WTC11 (cell line): ENCODE data around the gene APPBP2.

Experiments used
- ATF2 ChIP-seq: sonication (generic); formaldehyde crosslinking; IDR thresholded peaks from 2 replicates; pipeline ENCODE4 v1.8.1; 2022; ENCODE audit warnings: low read depth, missing genetic modification reagents, borderline replicate concordance
- ATF3 ChIP-seq: sonication (generic); formaldehyde crosslinking; conservative IDR thresholded peaks from 2 replicates; pipeline ENCODE4 v1.8.1; 2022; ENCODE audit warnings: mild to moderate bottlenecking, missing genetic modification reagents
- CREB1 ChIP-seq: sonication (generic); formaldehyde crosslinking; IDR thresholded peaks from 2 replicates; pipeline ENCODE4 v1.8.0; 2023; ENCODE audit warnings: mild to moderate bottlenecking, missing genetic modification reagents
- CTCF ChIP-seq: fragments of 200-600 bp; IDR thresholded peaks from 2 replicates; pipeline ENCODE4 v1.8.0; 2022; ENCODE audit warnings: antibody characterized with exemption
- MAX ChIP-seq: sonication (generic); formaldehyde crosslinking; IDR thresholded peaks from 2 replicates; pipeline ENCODE4 v1.8.0; 2022; ENCODE audit warnings: mild to moderate bottlenecking, missing genetic modification reagents
- MYBL2 ChIP-seq: sonication (generic); formaldehyde crosslinking; IDR thresholded peaks from 2 replicates; pipeline ENCODE4 v1.8.1; 2023; ENCODE audit warnings: mild to moderate bottlenecking, moderate library complexity, missing genetic modification reagents
- ZNF138 ChIP-seq: sonication (generic); formaldehyde crosslinking; conservative IDR thresholded peaks from 2 replicates; pipeline ENCODE4 v1.8.1; 2022; ENCODE audit warnings: mild to moderate bottlenecking, moderate library complexity, missing genetic modification reagents
- ZNF219 ChIP-seq: sonication (generic); formaldehyde crosslinking; IDR thresholded peaks from 2 replicates; pipeline ENCODE4 v1.8.0; 2023; ENCODE audit warnings: missing genetic modification reagents, mild to moderate bottlenecking, borderline replicate concordance
- ZNF425 ChIP-seq: fragments of 250-450 bp; sonication (Bioruptor Pico); conservative IDR thresholded peaks from 2 replicates; pipeline ENCODE4 v1.9.0; 2021; ENCODE audit warnings: mild to moderate bottlenecking
- TF ChIP-seq, protein P1 (sequence below): sonication (generic); formaldehyde crosslinking; IDR thresholded peaks from 2 replicates; pipeline ENCODE4 v1.8.1; 2022; ENCODE audit warnings: low read depth, mild to moderate bottlenecking, moderate library complexity, missing genetic modification reagents, borderline replicate concordance
- TF ChIP-seq, protein P2 (sequence below): sonication (generic); formaldehyde crosslinking; IDR thresholded peaks from 2 replicates; pipeline ENCODE4 v1.8.0; 2022; ENCODE audit warnings: mild to moderate bottlenecking, missing genetic modification reagents

DNA sequence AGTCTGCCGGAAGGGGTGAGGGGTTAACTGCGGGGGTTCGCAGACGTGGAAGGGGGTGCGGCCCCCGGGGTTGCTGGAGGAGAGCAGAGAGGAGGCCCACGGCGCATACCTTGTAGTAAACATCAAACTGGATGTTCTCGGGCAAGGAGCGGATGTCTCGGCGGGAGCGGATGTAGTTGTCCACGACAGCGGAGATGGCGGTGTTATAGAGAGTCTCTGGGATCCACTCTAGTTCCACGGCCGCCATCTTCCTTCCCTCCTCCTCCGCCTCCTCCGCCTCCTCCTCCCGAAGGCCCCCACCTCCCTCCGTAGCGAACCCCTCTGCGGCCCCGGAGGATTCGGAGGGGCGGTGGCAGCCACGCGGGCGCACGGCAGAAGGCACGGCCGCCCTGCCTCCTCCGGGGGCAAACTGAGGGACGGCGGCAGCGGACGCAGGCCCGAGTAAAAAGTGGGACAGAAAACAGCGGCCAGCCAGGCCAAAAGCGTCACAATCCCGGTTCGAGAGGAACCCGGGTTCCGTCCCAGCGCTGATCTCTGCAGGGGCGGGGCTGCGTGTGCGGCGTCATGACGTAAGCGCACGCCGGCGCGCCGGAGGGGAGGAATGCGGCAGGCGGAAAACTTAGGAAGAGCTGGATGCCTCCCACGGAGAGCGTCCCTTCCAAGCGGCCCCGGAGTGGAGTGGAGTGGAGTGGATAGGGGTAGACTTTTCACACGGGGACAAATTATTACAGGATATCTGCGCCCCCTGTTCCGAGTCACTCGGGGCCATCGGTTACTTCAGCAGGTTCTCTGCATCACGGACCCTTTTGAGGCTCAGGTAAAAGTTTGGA lies at the start of gene APPBP2:
- TF ChIP-seq, protein P1, sequence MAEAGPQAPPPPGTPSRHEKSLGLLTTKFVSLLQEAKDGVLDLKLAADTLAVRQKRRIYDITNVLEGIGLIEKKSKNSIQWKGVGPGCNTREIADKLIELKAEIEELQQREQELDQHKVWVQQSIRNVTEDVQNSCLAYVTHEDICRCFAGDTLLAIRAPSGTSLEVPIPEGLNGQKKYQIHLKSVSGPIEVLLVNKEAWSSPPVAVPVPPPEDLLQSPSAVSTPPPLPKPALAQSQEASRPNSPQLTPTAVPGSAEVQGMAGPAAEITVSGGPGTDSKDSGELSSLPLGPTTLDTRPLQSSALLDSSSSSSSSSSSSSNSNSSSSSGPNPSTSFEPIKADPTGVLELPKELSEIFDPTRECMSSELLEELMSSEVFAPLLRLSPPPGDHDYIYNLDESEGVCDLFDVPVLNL = no peak
- TF ChIP-seq ZNF138 (CRISPR knock-in tag) (no peak), ATF3 (CRISPR knock-in tag) (no peak), CTCF (no peak), MAX (CRISPR knock-in tag) (peak; percentile 60), ZNF219 (no peak), ATF2 (CRISPR knock-in tag) (no peak), ZNF425 (CRISPR knock-in tag) (no peak), MYBL2 (CRISPR knock-in tag) (peak; percentile 72; the same call in 1 of the 2 replicates), CREB1 (CRISPR knock-in tag) (peak; percentile 43; the same call in 1 of the 2 replicates)
- TF ChIP-seq, protein P2, sequence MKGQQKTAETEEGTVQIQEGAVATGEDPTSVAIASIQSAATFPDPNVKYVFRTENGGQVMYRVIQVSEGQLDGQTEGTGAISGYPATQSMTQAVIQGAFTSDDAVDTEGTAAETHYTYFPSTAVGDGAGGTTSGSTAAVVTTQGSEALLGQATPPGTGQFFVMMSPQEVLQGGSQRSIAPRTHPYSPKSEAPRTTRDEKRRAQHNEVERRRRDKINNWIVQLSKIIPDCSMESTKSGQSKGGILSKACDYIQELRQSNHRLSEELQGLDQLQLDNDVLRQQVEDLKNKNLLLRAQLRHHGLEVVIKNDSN (CRISPR knock-in tag) = peak; percentile 54; the same call in 1 of the 2 replicates
